A673 (cell line): ENCODE data around the gene PLCG1. TPM values are rescaled to one million over a fixed set of nuclear protein-coding genes. Genes with fewer than 3 reads are reported as not detected.

Source experiments
- BruUV-seq: library from RNA; stranded (reverse); fragments of 400-500 nt; replicated peaks from 2 replicates; lab custom pipeline; 2021; lab: Mats Ljungman, UMichigan
- CTCF ChIA-PET: fragments of 300-600 bp; sonication (Branson Sonifier 250); formaldehyde crosslinking; loops from one replicate; lab custom pipeline; 2022; ENCODE audit warnings: antibody characterized with exemption; lab: Charles Lee
- POLR2A ChIA-PET: fragments of 300-600 bp; sonication (Branson Sonifier 250); formaldehyde crosslinking; loops from one replicate; lab custom pipeline; 2022; ENCODE audit warnings: antibody characterized with exemption; ENCODE audit not compliant: low non-redundant PET; lab: Charles Lee
- DNase-seq: peaks from one replicate; pipeline ENCODE4 v3.0.0-alpha.2; 2015; ENCODE audit warnings: low spot score
- H3K27ac ChIP-seq: fragments of 200-600 bp; sonication (generic); 2 replicates; pipeline ENCODE4 v1.5.1; 2016; ENCODE audit warnings: mixed run types, low read depth, mild to moderate bottlenecking, mixed read lengths, antibody characterized with exemption, low read length; ENCODE audit not compliant: poor library complexity, severe bottlenecking
- H3K27me3 ChIP-seq: fragments of 200-600 bp; sonication (generic); replicated peaks from 2 replicates; pipeline ENCODE4 v1.6.1; 2017; ENCODE audit warnings: mixed run types, low read depth, mild to moderate bottlenecking, mixed read lengths, antibody characterized with exemption, low read length; ENCODE audit not compliant: insufficient read depth, poor library complexity
- H3K36me3 ChIP-seq: fragments of 200-600 bp; sonication (generic); 2 replicates; pipeline ENCODE4 v1.6.1; 2016; ENCODE audit warnings: mixed run types, mild to moderate bottlenecking, mixed read lengths, antibody characterized with exemption, low read length; ENCODE audit not compliant: insufficient read depth, poor library complexity, severe bottlenecking
- H3K4me1 ChIP-seq: fragments of 200-600 bp; sonication (generic); 2 replicates; pipeline ENCODE4 v1.6.1; 2017; ENCODE audit warnings: mixed run types, mild to moderate bottlenecking, mixed read lengths, antibody characterized with exemption, low read length; ENCODE audit not compliant: insufficient read depth, poor library complexity, severe bottlenecking
- H3K4me3 ChIP-seq: fragments of 200-600 bp; sonication (generic); 2 replicates; pipeline ENCODE4 v1.5.1; 2016; ENCODE audit warnings: low read depth, mixed run types, mild to moderate bottlenecking, mixed read lengths, low read length; ENCODE audit not compliant: poor library complexity, severe bottlenecking
- H3K9me3 ChIP-seq: fragments of 200-600 bp; sonication (generic); 2 replicates; pipeline ENCODE4 v1.6.1; 2016; ENCODE audit warnings: mixed run types, low read depth, mild to moderate bottlenecking, mixed read lengths, antibody characterized with exemption, low read length; ENCODE audit not compliant: poor library complexity, severe bottlenecking
- EZH2 ChIP-seq: fragments of 200-600 bp; sonication (generic); IDR thresholded peaks from 2 replicates; pipeline ENCODE4 v1.6.1; 2017; ENCODE audit warnings: borderline replicate concordance, low read depth, mild to moderate bottlenecking, mixed read lengths, antibody characterized with exemption, low read length; ENCODE audit not compliant: poor library complexity, severe bottlenecking
- intact Hi-C: fragments of 100-400 bp; cut with micrococcal nuclease; formaldehyde crosslinking; loops from one replicate; pipeline ENCODE4 v1.10.0; 2022; ENCODE audit not compliant: unreplicated experiment
- total RNA-seq: library from RNA; stranded (reverse); gene quantifications from 2 replicates; pipeline ENCODE4 v1.2.3, GENCODE V29; 2021
- TF ChIP-seq, protein P1 (sequence below): fragments of 300-800, 200-600 bp; sonication (generic); conservative IDR thresholded peaks from 2 replicates; pipeline ENCODE4 v1.5.1; 2017; ENCODE audit warnings: low read depth, mild to moderate bottlenecking, antibody characterized with exemption, low read length, moderate library complexity, mixed read lengths

The PLCG1 gene
- total RNA-seq, 1 experiment from 2014 or later: 146 TPM

GRCh38 chr20:41201760-41202159, 64.4 kb downstream of the PLCG1 start:
- Histone ChIP-seq H3K4me3 (no peak overlapping the region), H3K9me3 (peaks cover 12% of the 10 kb centered on the region), H3K4me1 (no peaks in the 10 kb centered on the region), H3K27me3 (no peaks in the 10 kb centered on the region), H3K36me3 (no peaks in the 10 kb centered on the region), H3K27ac (no peak overlapping the region)
- DNase-seq: no peak
- ChIA-PET POLR2A (no interaction called here), CTCF (no interaction called here)
- TF ChIP-seq, protein P1, sequence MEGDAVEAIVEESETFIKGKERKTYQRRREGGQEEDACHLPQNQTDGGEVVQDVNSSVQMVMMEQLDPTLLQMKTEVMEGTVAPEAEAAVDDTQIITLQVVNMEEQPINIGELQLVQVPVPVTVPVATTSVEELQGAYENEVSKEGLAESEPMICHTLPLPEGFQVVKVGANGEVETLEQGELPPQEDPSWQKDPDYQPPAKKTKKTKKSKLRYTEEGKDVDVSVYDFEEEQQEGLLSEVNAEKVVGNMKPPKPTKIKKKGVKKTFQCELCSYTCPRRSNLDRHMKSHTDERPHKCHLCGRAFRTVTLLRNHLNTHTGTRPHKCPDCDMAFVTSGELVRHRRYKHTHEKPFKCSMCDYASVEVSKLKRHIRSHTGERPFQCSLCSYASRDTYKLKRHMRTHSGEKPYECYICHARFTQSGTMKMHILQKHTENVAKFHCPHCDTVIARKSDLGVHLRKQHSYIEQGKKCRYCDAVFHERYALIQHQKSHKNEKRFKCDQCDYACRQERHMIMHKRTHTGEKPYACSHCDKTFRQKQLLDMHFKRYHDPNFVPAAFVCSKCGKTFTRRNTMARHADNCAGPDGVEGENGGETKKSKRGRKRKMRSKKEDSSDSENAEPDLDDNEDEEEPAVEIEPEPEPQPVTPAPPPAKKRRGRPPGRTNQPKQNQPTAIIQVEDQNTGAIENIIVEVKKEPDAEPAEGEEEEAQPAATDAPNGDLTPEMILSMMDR: no peak
- no peak for TF ChIP-seq EZH2
- BruUV-seq: no TSS peak
- intact Hi-C loops: no loop called here

GRCh38 chr20:41202426-41202825, 65.1 kb downstream of the PLCG1 start:
- H3K4me3 ChIP-seq: no peak overlapping the region
- ChIA-PET CTCF (no interaction called here), POLR2A (no interaction called here)
- BruUV-seq: no TSS peak
- no peak for DNase-seq
- TF ChIP-seq EZH2: no peak
- TF ChIP-seq, protein P1: no peak
- peaks cover 12% of the 10 kb centered on the region for H3K9me3 ChIP-seq
- H3K4me1 ChIP-seq: no peaks in the 10 kb centered on the region
- H3K27me3 ChIP-seq: no peaks in the 10 kb centered on the region
- intact Hi-C loops: no loop called here
- H3K36me3 ChIP-seq: no peaks in the 10 kb centered on the region
- H3K27ac ChIP-seq: no peak overlapping the region

- no peak for TF ChIP-seq EZH2
- TF ChIP-seq, protein P1: no peak
- Histone ChIP-seq H3K27me3 (no peaks in the 10 kb centered on the region), H3K27ac (no peak overlapping the region), H3K4me1 (no peaks in the 10 kb centered on the region), H3K36me3 (no peaks in the 10 kb centered on the region), H3K9me3 (peaks cover 6% of the 10 kb centered on the region), H3K4me3 (no peak overlapping the region)
- CTCF ChIA-PET: no interaction called here
- POLR2A ChIA-PET: no interaction called here
- intact Hi-C loops: no loop called here
- no peak for DNase-seq
- no TSS peak for BruUV-seq
Observed at GRCh38 chr20:41203660-41204059, 66.3 kb downstream of the PLCG1 start.
